Endothelial cell of umbilical vein (primary cell): ENCODE results near the gene CLIC4.

Experiments used
- CTCF ChIP-seq, 2 donors: IDR thresholded peaks; 1 replicate in 1 of 2; 2 replicates in 1 of 2; pipeline ENCODE4 v1.5.1; 2011; ENCODE audit warnings: low read length in 2 of 2, mild to moderate bottlenecking in 2 of 2, moderate library complexity in 2 of 2, control low read depth in 1 of 2, inconsistent platforms in 1 of 2, low read depth in 1 of 2; ENCODE audit not compliant: insufficient read depth in 1 of 2; ENCODE audit errors: extremely low read depth in 1 of 2
- EZH2 ChIP-seq: IDR thresholded peaks from 2 replicates; pipeline ENCODE4 v1.6.1; 2012; ENCODE audit warnings: borderline replicate concordance, low read depth, mild to moderate bottlenecking, moderate library complexity, low read length, inconsistent platforms; ENCODE audit not compliant: severe bottlenecking
- MAX ChIP-seq: IDR thresholded peaks from 2 replicates; pipeline ENCODE4 v1.6.1; 2011; ENCODE audit not compliant: insufficient read depth, insufficient read length
- MYC ChIP-seq: IDR thresholded peaks from one replicate; pipeline ENCODE4 v1.6.1; 2011; ENCODE audit warnings: mild to moderate bottlenecking, low read depth, low read length
- POLR2AphosphoS5 ChIP-seq: IDR thresholded peaks from 2 replicates; pipeline ENCODE4 v1.6.1; 2012; ENCODE audit warnings: low read depth, mild to moderate bottlenecking, control low read depth, low read length, moderate library complexity; ENCODE audit not compliant: insufficient read depth

- TF ChIP-seq EZH2 (no peak), CTCF (IDR thresholded peaks at IDR 0.05; ENCODE audit: extremely low read depth in 1 of 2, insufficient read depth in 1 of 2, low read depth in 1 of 2, low read length in 2 of 2) (no peak), MAX (no peak), MYC (no peak), POLR2AphosphoS5 (no peak)
These were observed 79.9 kb downstream of the CLIC4 start for GRCh38 chr1:24825174-24825573.
